ENCODE data around the gene KRT4. TPM values are rescaled to one million over a fixed set of nuclear protein-coding genes. Genes with fewer than 3 reads are reported as not detected.
A peak's percentile ranks its signal among the peaks of the same experiment; 100 is the strongest.

The KRT4 gene
- total RNA-seq, 1 donor from 2014 or later, result 77.5 TPM

DNA sequence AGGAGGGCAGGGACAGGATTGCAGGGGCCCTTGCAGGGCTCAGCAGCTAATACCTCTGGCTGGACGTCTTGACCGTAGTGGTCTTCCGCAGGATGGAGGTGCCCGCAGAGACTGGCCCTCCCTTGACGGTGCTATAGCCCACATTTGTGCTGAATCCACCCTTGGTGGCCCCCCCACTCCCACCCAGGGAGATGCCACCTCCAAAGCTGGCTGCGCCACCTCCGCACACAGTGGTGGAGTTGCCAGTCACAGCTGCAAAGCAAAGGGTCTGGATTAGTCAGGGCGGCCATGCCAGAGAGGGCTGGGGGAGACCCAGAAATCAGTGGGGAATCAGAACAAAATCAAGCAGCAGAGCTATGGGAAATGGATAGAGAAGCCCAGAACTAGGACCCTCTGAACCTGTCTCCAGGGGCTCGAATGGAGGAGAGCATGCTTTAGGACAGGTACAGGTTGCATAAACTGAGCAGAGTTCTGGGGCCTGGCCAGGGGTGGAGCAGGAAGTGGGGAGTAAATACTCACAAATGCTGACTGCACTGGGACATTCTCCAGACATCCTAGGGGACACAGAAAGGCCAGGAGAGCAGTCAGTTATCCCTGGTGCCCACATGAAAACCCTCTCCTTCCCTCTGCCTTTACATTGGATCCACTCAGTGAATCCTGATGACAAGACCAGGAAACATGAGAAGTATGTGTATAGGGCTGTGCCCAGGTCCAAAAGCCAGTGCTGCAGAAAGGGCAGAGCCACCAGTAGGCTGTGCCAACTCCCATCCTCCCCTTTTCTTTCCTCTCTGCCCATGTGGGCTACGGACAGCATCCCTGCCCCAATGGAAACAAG is 8.1 kb upstream of the KRT4 start:
- no peak for DNase-seq (ENCODE audit: low spot score)

DNA sequence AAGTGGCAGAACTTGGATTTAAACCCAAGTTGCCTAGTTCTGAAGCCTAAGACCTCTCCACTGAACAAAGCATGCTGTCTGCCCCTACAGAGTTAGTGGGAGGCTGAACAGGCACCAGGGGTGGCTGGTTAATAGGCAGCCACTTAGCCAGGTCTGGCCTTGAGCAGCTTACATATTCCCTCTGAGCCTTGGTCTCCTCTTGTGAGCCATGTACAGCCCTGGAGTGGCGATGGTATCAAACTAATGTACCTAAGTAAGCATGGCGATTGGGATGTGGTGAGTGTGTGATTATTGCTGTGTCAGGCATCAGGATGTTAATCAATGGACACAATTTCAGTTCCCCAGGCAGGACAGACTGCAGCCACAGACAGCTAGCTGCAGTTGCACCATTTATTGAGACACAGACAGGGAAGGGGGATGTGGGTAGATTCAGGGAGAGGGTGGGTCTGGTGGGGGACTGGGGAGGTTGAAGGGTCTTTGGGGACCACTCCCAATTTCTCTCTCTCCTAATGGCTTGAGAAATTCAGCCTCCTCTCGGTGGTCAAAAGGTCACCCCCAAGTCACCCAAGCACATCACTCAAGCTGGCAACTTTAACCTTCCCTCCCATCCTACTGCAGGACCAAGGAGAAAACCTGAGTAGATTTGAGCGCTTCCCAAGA is 7.3 kb upstream of the KRT4 start:
- no peak for DNase-seq (ENCODE audit: low spot score)

DNA sequence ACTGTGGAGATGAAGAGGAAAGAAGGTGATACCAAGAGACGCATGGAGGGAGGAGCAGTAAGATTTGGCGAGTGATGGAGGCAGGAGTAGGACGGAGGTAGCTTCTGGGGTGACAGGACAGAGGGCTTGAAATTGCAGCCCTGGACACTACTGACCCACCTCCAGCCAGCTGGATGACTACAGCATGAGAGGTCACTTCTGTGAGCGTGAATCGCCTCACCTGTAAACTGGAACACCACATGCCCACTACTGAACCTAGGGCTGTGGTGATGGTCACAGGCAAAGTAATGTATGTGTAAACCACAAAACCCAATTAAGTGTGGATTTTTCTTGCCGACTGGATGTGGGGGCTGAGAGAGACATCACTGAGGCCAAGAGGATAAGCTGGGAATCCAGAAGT is 6.6 kb upstream of the KRT4 start:
- DNase-seq (ENCODE audit: low spot score), result no peak

DNA sequence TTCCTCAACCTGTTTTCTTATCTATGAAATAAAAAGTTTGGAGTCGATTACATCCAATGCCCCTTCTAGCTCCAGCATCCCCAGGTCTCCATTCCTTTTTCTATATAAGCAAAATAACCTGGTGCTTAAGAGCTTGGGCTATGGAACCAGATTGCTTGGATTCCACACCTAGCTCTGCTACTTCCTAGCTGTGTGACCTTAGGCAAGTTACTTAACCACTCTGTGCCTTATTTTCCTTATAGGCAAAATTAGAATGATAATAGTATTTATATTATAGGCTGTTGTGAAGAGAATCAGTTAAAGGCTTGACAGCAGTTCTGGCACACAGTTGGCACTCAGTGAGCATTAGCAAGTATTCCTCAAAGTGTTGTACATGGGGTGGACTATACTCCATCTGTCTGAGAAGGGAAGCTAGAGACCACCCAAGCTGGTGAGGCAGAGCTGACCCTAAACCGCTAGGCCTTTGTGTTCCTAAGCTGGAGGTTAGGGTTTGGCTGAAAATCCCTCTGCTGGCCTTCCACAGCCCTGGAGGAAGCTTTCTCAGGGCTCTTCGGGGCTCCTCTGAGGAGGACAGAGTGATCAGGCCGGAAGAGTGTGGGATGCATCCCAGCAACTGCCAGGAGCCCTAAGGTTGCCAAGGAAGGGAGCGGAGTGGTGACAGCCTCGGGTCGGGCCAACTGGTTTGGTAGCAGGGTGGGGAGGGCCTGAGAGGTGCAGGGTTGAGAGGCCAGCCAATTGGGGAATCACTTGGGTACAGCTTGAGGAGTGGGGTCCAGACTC is 6.0 kb upstream of the KRT4 start:
- no peak for DNase-seq (ENCODE audit: low spot score)

DNA sequence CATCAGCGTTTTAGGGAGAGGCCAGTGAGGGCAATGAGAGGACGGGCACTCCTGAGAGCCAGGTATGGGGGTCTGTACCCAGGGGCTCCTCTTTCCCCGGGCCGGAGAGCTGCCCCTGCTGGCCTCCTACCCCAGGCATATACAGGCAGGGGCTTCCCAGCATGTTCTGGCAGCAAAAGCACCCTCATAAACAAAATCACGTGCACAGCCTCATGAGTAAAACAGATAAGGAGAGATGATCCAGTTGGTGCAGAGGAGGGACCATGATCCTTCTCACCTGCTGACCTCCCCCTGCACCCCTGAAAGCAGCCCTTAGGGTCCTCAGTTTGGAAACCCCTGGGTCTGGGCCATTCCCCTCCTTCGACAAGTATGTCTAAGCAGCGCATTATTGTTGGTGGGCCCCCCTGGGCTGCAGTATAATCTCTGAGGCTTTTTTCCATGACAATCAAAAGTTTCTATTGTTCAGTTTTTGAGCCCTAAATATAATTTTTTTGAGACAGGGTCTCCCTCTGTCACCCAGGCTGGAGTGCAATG is 5.0 kb upstream of the KRT4 start:
- peak; percentile 45 for DNase-seq (ENCODE audit: low spot score)

DNA sequence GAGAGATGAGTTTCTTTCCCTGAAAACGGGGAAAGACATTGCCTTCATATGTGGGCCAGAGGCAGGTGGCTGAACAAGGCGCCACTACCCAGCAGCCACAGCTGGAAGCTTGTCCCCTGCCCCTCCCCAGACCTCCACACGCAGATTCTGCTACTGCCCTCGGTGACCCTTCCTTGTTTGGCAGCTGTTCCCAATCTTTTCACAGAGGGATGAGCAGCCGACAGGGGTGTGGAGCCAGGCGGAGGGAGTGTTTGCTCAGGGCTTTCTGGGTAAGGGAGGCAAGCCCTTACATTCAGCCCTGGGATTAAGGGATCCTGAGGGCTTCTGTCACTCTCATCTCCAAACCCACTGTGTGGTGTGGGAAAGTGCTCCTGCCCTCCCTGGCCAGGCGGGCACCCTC is 4.5 kb upstream of the KRT4 start:
- DNase-seq (ENCODE audit: low spot score), result peak; percentile 90

DNA sequence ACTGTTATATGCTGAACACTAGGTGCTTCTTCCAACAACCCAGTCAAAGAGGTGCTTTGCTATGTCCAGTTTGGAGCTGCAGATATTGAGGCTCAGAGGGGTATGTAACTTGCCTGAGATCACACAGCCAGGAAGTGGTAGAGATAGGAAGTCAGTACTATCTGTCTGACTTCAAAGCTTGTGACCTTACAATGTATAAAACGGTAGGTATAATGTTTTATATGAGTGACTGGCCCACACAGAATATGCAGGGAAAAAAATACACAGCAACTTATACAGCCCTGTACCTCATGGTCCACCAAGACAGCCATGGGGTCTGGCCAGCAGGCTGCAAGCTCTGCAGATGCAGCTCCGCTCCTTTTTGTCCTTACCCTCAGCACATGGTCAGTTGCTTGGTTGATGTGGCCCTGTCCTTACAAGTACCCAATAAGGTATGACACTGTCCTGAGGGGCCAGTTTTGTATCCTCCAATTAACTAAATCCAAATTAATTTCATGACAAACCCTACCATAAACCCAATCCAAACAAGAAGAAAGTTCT is 3.9 kb upstream of the KRT4 start:
- no peak for DNase-seq (ENCODE audit: low spot score)

DNA sequence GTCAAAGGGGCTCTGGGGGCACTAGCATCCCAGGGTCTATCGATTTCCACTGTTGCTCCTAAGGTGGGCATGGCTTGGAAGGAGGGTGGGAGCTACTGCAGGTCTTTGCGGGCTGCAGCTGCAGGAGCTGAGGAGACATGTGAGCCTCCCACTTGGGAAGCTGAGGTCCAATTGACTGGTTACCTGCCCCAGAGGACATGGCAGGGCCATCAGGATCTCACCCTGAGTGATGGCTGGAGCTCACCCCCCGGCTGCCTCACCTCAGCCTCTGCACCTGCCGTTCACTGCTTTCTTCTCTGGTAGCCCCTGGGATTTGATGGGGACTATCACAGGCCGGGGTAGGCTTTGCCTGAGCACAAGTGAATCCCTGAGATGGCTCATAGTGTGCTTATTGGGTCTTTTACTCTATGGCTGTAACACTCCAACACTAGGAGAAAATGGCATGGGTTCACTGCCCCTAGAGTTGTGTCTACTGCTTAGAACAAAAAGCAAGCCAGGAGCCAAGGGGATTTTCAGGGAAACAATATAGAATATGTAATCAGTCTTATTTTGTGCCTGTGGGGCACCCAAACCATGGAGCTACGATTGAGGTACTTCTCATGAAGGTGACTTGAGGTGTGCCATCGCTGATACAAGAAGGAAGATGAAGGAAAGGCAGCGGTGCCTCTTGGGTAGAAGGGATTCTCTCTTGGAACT is 3.2 kb upstream of the KRT4 start:
- no peak for DNase-seq (ENCODE audit: low spot score)

DNA sequence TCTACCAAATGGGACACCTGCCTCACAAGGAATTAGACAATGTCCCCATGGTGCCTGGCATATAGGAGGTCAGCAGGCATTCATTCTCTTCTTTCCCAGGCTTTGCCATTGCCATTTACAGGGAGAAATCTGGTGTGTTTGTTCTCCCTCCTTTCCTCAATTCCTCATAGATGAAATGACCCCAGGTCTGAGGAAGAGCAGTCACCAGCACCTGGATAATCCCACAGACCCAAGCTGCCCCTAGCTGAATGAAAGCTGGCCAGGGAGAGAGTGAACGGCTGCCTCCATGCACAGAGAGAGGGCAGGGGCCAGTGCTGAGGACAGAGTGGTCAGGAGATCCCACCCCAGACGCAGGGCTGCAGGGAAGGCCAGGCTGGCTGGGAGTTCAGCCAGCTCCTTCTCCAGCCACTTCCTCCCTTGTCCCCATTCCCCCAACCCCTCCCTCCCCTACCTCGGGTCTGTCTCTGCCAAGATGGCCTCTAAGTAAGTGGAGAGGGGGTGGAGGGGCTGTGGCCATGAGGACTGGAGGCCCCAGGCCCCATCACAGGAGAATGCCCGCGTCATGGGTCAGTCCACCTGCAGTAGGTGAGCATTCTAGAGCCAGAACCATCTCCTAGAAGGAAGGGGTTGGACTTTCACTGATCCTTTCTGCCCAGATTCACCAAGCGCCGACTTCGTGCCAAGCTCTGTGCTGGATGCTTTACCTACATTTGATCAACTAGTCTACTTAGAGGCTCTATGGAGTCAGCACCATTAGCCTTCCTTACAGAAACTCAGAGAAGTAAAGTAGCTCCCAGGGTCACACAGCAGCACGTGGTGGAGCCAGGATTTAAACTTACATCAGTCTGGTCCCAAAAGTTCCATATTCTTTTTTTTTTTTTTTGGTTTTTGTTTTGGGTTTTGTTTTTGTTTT is 2.0 kb upstream of the KRT4 start:
- DNase-seq (ENCODE audit: low spot score), result no peak

DNA sequence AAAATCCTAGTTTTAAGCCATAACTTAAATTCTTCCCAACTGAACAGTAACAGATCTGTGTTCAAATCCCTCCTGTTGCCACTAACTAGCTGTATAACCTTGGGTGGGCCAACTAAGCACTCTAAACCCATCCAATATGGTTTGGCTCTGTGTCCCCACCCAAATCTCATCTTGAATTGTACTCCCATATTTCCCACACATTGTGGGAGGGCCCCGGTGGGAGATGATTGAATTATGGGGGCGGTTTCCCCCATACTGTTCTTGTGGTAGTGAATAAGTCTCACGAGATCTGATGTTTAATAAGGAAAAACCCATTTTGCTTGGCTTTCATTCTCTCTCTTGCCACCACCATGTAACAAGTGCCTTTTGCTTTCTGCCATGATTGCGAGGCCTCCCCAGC is 1.2 kb upstream of the KRT4 start:
- no peak for DNase-seq (ENCODE audit: low spot score)

DNA sequence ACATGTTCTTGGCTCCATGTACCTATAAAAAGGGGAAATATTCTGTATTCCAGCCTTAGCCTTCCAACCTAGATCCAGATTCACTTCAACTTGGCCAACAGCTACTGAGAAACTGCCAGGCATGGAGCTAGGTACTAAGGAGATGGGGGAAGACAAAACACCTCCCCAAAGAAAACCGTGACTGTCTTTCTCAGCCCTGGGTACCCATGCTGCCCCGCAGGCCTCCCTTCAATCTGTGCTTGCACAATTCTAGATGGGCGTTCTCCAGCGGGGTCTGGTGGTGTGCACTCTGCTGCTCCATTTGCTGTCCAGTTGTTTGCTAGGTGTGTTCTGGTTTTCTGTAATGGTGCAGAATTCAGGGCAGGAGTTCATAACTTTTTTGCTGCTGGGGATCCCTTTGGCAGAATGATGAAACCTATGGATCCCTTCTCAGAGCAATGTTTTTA is 817 bp upstream of the KRT4 start:
- no peak for DNase-seq (ENCODE audit: low spot score)

DNA sequence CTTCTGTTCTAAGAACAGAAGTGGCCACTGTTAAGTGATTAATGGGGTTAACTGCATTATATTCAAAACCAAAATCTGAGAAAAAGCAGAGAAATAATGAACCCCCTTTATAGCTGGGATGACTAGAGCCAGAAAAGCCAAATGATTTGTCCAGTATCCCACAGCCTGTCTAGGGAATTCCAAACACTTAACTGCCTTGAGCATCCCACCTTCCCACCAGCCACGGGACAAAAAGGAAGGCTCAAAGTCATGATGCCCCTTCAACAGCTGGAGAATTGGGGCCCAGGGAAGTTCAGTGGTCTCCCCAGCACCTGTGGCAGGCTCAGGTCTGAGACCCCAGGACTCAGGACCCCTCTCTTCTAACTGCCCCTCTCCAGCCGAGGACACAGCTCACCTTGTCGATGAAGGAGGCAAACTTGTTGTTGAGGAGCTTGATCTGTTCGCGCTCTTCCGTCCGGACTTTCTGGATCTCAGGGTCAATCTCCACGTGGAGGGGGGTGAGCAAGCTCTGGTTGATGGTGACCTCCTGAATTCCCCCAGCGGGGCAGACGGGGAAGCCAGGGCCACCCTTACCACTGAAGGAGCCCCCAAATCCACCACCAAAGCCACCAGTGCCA is 605 bp downstream of the KRT4 start:
- no peak for DNase-seq (ENCODE audit: low spot score)

DNA sequence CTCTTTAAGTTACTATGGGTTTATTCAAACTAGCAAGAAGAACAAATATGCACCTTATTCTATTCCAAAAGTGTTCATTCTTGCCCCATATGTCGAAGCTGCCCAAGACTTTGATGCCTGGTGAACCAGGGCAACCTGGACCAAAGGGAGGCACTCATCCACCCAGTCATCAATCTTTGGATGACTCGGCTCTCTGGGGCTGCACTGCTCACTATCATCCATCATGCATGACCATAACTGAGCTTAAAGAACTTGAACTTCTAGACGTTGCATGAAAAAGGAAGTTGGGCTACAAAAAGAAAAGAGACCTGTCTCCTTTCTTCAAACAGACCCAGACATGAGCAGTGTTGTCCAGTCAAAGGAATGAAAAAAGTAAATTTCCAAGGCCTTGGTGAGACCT is 1.2 kb downstream of the KRT4 start:
- no peak for DNase-seq (ENCODE audit: low spot score)

DNA sequence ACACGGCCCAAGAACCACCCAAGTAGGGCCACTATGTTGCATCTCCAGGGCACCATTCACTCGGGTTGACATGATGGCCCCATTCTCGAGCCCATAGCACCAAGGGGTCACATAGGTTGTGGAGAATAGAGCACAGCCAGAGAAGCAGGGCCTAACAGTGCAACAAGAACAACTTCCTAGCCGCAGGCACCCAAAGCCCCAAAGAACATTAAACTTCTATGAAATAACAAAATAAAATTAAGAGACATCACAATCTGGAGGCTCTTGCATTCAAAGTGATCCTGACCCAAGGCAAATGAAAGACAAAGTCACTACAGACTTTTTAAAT is 1.9 kb downstream of the KRT4 start:
- no peak for DNase-seq (ENCODE audit: low spot score)

DNA sequence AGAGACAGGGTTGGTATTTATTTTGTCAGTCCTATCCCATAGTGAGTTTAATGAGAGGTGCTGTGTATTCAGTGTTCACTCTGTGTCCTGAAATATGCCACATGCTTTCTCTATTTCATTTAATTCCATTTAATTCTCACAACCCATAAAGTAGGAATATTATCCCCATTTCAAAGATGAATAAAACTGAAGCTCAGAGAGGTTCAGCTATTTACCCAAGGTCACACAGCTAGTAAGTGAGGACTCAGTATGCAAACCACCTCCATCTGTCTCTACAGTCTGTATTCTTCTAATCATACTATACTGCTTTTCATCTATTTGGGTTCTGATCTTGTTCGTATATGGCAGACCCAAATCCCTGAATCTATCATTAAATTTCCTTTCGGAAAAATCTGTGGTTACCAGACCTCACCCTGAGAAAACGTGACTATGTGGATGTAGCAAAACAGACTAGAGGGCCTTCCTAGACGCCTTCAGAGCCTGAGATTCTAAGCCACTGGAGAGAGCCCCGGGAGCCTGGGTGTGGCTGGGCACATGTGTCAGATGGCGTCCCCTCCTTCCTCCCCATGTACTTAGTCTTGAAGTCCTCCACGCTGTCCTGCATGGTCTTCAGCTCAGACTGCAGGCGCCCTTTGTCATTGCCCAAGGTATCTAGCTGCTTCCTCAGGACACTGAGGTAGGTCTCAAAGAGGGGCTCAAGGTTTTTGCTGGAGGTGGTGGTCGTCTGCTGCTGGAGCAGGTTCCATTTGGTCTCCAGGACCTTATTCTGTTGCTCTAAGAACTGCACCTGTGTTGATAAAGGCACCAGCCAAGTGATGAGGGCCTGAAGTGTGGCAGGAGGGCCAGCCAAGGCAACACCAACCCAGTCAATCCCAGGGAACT is 2.5 kb downstream of the KRT4 start:
- DNase-seq (ENCODE audit: low spot score), result no peak

DNA sequence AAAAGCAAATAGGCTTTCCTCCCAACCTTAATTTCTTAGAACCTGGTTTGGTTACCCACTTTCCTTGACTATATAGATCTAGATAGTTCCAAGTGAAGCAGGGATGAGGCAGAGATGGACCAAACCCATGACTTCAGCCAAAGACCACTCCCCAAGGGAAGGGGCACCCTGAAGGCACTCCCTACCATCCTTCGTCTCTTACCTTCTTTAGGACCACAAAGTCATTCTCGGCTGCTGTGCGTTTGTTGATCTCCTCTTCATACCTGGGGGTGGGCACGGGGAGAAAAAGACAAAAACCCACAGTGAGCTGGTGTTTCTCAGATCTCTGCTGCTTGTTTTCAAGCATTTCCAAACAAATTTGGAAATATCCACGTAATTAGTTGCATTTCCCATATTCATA is 3.4 kb downstream of the KRT4 start:
- DNase-seq (ENCODE audit: low spot score), result no peak

DNA sequence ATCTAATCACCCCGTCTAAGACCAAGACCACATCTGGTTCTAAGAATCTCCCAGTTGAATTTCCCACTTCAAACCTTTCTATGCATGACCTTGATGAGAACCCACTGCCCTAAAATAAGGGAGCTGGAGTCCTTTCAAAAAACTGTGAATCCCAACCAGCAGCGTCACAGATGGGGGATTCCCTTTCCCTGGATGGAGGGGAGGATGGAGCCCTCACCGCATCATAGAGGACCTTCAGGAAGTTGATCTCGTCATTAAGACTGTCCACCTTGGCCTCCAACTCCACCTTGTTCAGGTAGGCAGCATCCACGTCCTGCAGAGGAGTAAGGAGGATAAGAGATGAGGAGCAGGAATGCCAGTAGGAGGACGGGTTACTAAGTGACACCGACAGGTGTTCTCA is 4.8 kb downstream of the KRT4 start:
- no peak for DNase-seq (ENCODE audit: low spot score)

DNA sequence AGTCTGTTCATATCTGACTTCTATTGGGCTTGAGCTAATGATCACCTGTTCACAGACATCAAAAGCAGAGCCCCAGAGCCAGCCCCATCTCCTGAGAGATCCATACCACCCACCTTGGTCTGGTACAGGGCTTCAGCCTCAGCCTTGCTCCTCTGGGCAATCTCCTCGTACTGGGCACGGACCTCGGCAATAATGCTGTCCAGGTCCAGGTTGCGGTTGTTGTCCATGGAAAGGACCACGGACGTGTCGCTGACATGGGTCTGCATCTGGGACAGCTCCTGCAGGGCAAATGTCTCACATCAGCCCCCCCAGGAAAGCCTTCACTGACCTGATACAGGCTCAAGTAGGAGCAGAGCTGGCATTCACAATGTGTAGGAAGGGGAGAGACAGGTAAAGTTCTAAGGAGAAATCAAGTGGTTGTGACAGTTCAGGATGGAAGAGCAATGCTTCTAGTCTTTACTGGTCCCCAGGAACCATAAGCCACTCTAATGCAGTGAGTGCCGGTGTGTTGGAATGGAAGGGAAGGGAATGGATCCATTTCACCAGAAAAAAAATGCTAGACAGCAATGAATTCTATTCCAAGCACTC is 5.2 kb downstream of the KRT4 start:
- no peak for DNase-seq (ENCODE audit: low spot score)

Data from umbilical cord (tissue), 2 donors.